ENCODE measurements around the gene IMMP2L.

IMMP2L gene

DNA sequence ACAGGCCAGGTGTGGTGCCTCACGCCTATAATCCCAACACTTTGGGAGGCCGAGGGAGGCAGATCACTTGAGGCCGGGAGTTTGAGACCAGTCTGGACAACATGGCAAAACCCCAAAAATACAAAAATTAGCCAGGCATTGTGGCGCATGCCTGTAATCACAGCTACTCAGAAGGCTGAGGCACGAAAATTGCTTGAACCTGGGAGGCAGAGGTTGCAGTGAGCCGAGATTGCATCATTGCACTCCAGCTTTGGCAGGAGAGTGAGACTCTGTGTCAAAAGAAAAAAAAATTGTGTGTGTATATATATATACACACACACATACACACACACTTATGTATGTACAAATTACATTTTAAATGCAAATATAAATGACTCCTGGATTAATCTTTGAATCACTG is 548.2 kb downstream of the IMMP2L start:
- no peak overlapping the region for H3K4me3 ChIP-seq (ENCODE audit: low read depth in 1 of 5, low read length in 5 of 5)
- no peaks in the 10 kb centered on the region for H3K36me3 ChIP-seq (ENCODE audit: control insufficient read depth in 5 of 5, insufficient read depth in 5 of 5, low read length in 5 of 5)
- no peak overlapping the region for H3K9ac ChIP-seq (ENCODE audit: low read length in 5 of 5)
- H3K27me3 ChIP-seq (ENCODE audit: control insufficient read depth in 5 of 5, insufficient read depth in 4 of 5, low read length in 5 of 5) = no peaks in the 10 kb centered on the region
- peaks cover 0 to 13% (median 5%) of the 10 kb centered on the region in 5 donors for H3K4me1 ChIP-seq (ENCODE audit: control insufficient read depth in 5 of 5, insufficient read depth in 5 of 5, low read length in 5 of 5)
- H3K9me3 ChIP-seq (ENCODE audit: control insufficient read depth in 5 of 5, low read length in 5 of 5) = no peaks in the 10 kb centered on the region
- H3K27ac ChIP-seq (ENCODE audit: low read depth, low read length) = no peak overlapping the region

DNA sequence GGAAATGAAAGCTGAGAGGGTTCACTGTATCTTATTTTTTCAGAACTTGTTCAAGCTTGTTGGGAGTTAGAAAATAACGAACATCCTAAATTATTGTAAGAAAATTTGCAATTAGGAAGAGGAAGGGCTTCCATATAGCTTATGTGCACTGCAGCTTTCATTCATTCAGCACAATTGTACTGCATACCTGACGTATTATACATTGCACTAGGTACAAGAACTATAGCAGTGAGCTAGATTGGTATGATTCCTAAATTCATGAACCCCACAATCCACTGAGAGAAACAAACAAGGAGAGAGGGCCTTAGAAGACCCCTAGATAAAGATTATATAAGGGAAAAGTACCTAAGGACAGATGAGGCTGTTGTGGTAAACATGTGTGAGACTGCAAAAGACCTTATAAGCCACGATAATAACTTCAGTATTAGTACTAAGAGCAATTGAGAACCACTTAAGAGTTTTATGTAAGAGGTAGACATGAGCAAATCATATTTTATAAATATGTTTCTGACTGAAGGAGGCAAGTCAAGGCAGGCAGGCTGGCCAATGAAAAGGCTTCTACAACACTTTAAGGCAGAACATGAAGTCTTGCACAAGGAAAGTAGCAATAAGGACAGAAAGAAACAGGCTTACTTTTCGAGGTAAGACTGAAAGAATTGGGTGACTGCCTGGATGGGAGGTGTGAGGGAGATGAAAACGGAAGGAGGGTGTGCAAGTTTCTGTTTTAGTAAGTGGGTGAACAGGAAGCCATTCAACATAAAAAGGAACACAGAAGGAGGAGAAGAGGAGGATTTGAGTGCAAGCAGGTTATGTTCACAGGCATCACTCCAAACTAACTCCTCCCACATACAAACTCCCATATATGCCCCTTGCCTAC is 549.3 kb downstream of the IMMP2L start:
- H3K36me3 ChIP-seq (ENCODE audit: control insufficient read depth in 5 of 5, insufficient read depth in 5 of 5, low read length in 5 of 5) = no peaks in the 10 kb centered on the region
- H3K27me3 ChIP-seq (ENCODE audit: control insufficient read depth in 5 of 5, insufficient read depth in 4 of 5, low read length in 5 of 5) = no peaks in the 10 kb centered on the region
- H3K4me1 ChIP-seq (ENCODE audit: control insufficient read depth in 5 of 5, insufficient read depth in 5 of 5, low read length in 5 of 5) = peaks cover 0 to 9% (median 3%) of the 10 kb centered on the region in 5 donors
- no peak overlapping the region for H3K27ac ChIP-seq (ENCODE audit: low read depth, low read length)
- H3K9ac ChIP-seq (ENCODE audit: low read length in 5 of 5) = no peak overlapping the region
- no peaks in the 10 kb centered on the region for H3K9me3 ChIP-seq (ENCODE audit: control insufficient read depth in 5 of 5, low read length in 5 of 5)
- no peak overlapping the region for H3K4me3 ChIP-seq (ENCODE audit: low read depth in 1 of 5, low read length in 5 of 5)

DNA sequence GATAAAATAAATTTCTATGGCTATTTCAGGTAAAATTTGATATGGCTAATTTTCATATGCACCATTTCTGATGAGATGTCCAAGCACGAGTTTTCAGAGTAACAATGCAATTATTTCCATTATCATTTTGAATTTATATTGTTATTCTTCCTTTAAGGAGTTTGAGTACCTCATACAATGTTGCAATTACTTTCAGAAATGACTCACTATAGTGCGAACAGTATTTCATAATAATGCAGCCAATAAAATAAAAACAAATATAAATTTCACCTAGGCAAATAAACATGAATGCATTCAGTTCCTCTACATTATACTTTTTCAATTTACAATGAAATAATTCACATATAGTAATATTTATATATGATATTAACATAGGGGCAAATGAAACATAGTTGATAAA is 550.1 kb downstream of the IMMP2L start:
- no peaks in the 10 kb centered on the region for H3K36me3 ChIP-seq (ENCODE audit: control insufficient read depth in 5 of 5, insufficient read depth in 5 of 5, low read length in 5 of 5)
- no peaks in the 10 kb centered on the region for H3K27me3 ChIP-seq (ENCODE audit: control insufficient read depth in 5 of 5, insufficient read depth in 4 of 5, low read length in 5 of 5)
- H3K27ac ChIP-seq (ENCODE audit: low read depth, low read length) = no peak overlapping the region
- H3K9me3 ChIP-seq (ENCODE audit: control insufficient read depth in 5 of 5, low read length in 5 of 5) = no peaks in the 10 kb centered on the region
- no peak overlapping the region for H3K9ac ChIP-seq (ENCODE audit: low read length in 5 of 5)
- peaks cover 0 to 9% (median 3%) of the 10 kb centered on the region in 5 donors for H3K4me1 ChIP-seq (ENCODE audit: control insufficient read depth in 5 of 5, insufficient read depth in 5 of 5, low read length in 5 of 5)
- H3K4me3 ChIP-seq (ENCODE audit: low read depth in 1 of 5, low read length in 5 of 5) = no peak overlapping the region

DNA sequence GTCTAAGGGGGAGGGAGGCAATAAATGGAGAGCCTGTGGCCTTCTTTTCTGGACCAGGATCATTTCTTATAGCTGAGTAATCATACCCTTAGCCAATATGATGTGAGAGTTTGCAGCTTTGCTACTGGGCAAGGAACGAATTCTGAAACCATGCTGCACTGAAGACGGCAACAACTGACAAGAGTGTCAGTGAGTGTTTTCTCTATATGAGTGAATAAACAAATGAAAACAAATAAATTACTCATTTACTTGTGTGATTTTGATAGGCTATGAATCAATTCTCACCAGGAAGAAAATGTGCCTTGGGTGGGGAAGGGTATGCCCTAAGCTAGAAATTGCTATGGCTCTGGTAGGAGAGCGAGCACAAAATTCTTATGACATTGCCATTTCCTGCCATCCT is 550.8 kb downstream of the IMMP2L start:
- Histone ChIP-seq H3K27ac (ENCODE audit: low read depth, low read length) (no peak overlapping the region), H3K27me3 (ENCODE audit: control insufficient read depth in 5 of 5, insufficient read depth in 4 of 5, low read length in 5 of 5) (no peaks in the 10 kb centered on the region), H3K9ac (ENCODE audit: low read length in 5 of 5) (no peak overlapping the region), H3K4me1 (ENCODE audit: control insufficient read depth in 5 of 5, insufficient read depth in 5 of 5, low read length in 5 of 5) (peaks cover 0 to 9% (median 3%) of the 10 kb centered on the region in 5 donors), H3K4me3 (ENCODE audit: low read depth in 1 of 5, low read length in 5 of 5) (no peak overlapping the region), H3K36me3 (ENCODE audit: control insufficient read depth in 5 of 5, insufficient read depth in 5 of 5, low read length in 5 of 5) (no peaks in the 10 kb centered on the region), H3K9me3 (ENCODE audit: control insufficient read depth in 5 of 5, low read length in 5 of 5) (no peaks in the 10 kb centered on the region)

DNA sequence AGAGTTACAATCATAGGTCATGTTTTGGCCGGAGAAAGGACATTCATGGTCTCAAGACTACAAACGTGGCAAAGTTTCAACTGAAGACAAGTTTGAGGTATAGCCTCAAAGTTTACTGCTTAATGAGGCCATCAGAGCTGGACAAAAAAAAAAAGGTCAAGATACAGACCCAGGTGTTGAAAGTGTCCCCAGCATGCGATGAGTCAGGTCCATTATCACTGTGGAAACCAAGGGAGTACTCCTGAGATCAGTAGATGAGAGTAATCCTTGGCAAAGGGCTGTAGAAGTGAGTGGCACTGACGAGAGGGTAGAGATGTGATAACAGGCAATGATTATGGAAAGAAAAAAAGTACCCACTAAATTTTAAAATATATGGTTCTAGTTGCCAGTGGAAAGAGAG is 551.5 kb downstream of the IMMP2L start:
- Histone ChIP-seq H3K9me3 (ENCODE audit: control insufficient read depth in 5 of 5, low read length in 5 of 5) (no peaks in the 10 kb centered on the region), H3K27ac (ENCODE audit: low read depth, low read length) (no peak overlapping the region), H3K4me3 (ENCODE audit: low read depth in 1 of 5, low read length in 5 of 5) (no peak overlapping the region), H3K9ac (ENCODE audit: low read length in 5 of 5) (no peak overlapping the region), H3K27me3 (ENCODE audit: control insufficient read depth in 5 of 5, insufficient read depth in 4 of 5, low read length in 5 of 5) (no peaks in the 10 kb centered on the region), H3K36me3 (ENCODE audit: control insufficient read depth in 5 of 5, insufficient read depth in 5 of 5, low read length in 5 of 5) (no peaks in the 10 kb centered on the region), H3K4me1 (ENCODE audit: control insufficient read depth in 5 of 5, insufficient read depth in 5 of 5, low read length in 5 of 5) (peaks cover 0 to 9% (median 3%) of the 10 kb centered on the region in 5 donors)

DNA sequence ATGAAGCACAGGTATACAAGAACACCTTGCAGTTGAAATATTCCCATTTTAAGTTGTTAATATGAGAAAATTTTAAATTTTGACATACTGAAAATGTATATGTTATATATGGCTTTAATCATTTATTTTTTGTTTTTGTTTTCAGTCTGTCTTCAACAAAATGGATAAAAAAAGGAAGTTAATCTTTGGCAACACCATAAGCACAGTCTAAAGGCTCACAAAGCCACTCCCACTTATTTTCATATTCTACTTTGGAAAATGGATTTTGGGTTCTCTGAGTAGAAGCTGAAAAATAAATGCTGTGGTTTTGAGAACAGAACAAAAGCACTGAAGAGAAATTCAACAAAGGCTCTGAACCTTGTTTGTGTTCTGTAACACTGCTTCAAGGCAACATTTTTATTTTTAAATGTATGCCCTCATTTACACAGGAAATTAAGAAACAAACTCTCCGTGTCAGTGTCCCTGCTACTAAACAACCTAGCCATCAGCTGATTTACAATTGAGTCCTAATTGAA is 552.7 kb downstream of the IMMP2L start:
- H3K27me3 ChIP-seq (ENCODE audit: control insufficient read depth in 5 of 5, insufficient read depth in 4 of 5, low read length in 5 of 5) = no peaks in the 10 kb centered on the region
- no peak overlapping the region for H3K9ac ChIP-seq (ENCODE audit: low read length in 5 of 5)
- H3K4me1 ChIP-seq (ENCODE audit: control insufficient read depth in 5 of 5, insufficient read depth in 5 of 5, low read length in 5 of 5) = peaks cover 0 to 9% (median 3%) of the 10 kb centered on the region in 5 donors
- no peak overlapping the region for H3K27ac ChIP-seq (ENCODE audit: low read depth, low read length)
- H3K36me3 ChIP-seq (ENCODE audit: control insufficient read depth in 5 of 5, insufficient read depth in 5 of 5, low read length in 5 of 5) = no peaks in the 10 kb centered on the region
- no peak overlapping the region for H3K4me3 ChIP-seq (ENCODE audit: low read depth in 1 of 5, low read length in 5 of 5)
- no peaks in the 10 kb centered on the region for H3K9me3 ChIP-seq (ENCODE audit: control insufficient read depth in 5 of 5, low read length in 5 of 5)

DNA sequence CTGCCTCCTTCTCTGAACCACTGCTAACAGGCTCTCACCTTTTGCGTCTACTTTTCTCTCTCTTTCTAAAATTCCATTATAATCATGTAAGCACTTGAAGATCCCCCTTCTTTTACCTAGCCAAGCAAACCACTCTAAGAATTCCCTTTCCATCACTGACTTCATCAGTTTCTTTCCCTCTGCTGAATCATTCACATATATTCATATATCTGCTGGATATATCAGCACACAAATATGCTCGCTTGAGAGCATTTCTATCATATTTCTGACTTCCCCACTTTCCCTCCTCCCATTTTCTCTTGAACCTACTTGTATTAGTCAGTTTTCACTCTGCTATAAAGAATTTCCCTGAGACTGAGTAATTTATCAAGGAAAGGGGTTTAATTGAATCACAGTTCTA is 555.6 kb downstream of the IMMP2L start:
- Histone ChIP-seq H3K4me3 (ENCODE audit: low read depth in 1 of 5, low read length in 5 of 5) (no peak overlapping the region), H3K36me3 (ENCODE audit: control insufficient read depth in 5 of 5, insufficient read depth in 5 of 5, low read length in 5 of 5) (no peaks in the 10 kb centered on the region), H3K27ac (ENCODE audit: low read depth, low read length) (no peak overlapping the region), H3K9ac (ENCODE audit: low read length in 5 of 5) (no peak overlapping the region), H3K4me1 (ENCODE audit: control insufficient read depth in 5 of 5, insufficient read depth in 5 of 5, low read length in 5 of 5) (no peaks in the 10 kb centered on the region), H3K27me3 (ENCODE audit: control insufficient read depth in 5 of 5, insufficient read depth in 4 of 5, low read length in 5 of 5) (no peaks in the 10 kb centered on the region), H3K9me3 (ENCODE audit: control insufficient read depth in 5 of 5, low read length in 5 of 5) (no peaks in the 10 kb centered on the region)

DNA sequence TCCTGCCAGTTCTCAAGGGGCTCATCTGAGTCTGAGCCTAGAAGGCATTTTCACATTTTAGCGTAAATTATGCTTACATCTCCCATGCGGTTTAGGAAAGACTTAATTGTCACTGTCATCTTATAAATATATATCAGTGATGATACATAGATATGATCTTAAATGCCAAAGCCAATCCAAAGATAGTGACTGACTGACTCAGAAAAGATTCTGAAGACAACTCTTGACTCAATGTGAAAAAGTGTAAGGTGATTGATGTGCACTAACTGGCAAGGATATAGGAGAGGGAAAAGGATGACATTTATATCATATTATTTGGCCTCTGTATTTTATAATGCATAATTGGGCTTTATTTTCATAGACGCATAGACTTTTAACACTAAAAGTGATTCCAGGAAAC is 556.3 kb downstream of the IMMP2L start:
- H3K27ac ChIP-seq (ENCODE audit: low read depth, low read length) = no peak overlapping the region
- H3K4me3 ChIP-seq (ENCODE audit: low read depth in 1 of 5, low read length in 5 of 5) = no peak overlapping the region
- H3K9me3 ChIP-seq (ENCODE audit: control insufficient read depth in 5 of 5, low read length in 5 of 5) = no peaks in the 10 kb centered on the region
- H3K9ac ChIP-seq (ENCODE audit: low read length in 5 of 5) = no peak overlapping the region
- no peaks in the 10 kb centered on the region for H3K27me3 ChIP-seq (ENCODE audit: control insufficient read depth in 5 of 5, insufficient read depth in 4 of 5, low read length in 5 of 5)
- no peaks in the 10 kb centered on the region for H3K4me1 ChIP-seq (ENCODE audit: control insufficient read depth in 5 of 5, insufficient read depth in 5 of 5, low read length in 5 of 5)
- H3K36me3 ChIP-seq (ENCODE audit: control insufficient read depth in 5 of 5, insufficient read depth in 5 of 5, low read length in 5 of 5) = no peaks in the 10 kb centered on the region

DNA sequence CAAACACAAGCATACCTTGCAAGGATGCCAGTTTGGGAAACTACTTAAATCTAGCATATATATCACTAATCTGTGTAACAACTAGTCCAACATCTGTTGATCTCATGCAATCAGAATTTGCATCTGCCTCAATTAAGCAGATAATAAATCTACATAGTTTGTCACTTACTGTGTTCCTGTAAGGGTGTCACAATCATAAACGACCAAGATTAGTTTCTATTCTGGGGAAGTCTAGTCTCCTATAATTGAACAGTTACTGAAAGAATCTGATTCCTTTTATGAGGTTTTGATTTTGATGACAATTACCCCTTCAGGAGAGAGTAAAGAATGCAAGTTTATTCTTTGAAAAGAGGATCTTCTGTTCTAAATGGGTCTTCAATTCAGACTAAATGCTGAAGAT is 556.8 kb downstream of the IMMP2L start:
- Histone ChIP-seq H3K4me1 (ENCODE audit: control insufficient read depth in 5 of 5, insufficient read depth in 5 of 5, low read length in 5 of 5) (no peaks in the 10 kb centered on the region), H3K9me3 (ENCODE audit: control insufficient read depth in 5 of 5, low read length in 5 of 5) (no peaks in the 10 kb centered on the region), H3K27ac (ENCODE audit: low read depth, low read length) (no peak overlapping the region), H3K36me3 (ENCODE audit: control insufficient read depth in 5 of 5, insufficient read depth in 5 of 5, low read length in 5 of 5) (no peaks in the 10 kb centered on the region), H3K4me3 (ENCODE audit: low read depth in 1 of 5, low read length in 5 of 5) (no peak overlapping the region), H3K27me3 (ENCODE audit: control insufficient read depth in 5 of 5, insufficient read depth in 4 of 5, low read length in 5 of 5) (no peaks in the 10 kb centered on the region), H3K9ac (ENCODE audit: low read length in 5 of 5) (no peak overlapping the region)

DNA sequence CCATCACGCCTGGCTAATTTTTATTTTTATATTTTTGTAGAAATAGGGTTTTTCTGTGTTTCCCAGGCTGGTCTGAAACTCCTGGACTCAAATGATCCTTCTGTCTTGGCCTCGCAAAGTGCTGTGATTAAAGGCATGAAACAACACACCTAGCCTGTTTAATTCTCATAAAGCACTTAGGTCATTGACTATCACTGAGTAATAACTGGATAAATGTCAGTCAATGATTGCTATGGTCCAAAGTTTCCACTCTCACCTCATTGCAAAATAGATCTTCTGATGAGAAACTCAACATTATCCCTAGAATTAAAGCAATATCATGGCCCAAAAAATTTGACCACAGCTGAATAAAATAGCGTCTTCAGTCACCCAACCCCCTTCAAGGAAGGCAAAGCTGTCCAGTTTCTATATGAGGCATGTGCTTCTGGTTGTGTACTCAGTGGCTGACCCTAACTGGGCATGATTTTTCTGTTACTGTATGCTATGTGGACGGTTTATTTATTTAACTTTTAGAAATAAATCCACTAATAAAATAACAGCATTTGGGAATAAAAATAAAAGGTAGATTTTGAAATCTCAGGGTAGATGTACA is 557.9 kb downstream of the IMMP2L start:
- Histone ChIP-seq H3K4me1 (ENCODE audit: control insufficient read depth in 5 of 5, insufficient read depth in 5 of 5, low read length in 5 of 5) (no peaks in the 10 kb centered on the region), H3K36me3 (ENCODE audit: control insufficient read depth in 5 of 5, insufficient read depth in 5 of 5, low read length in 5 of 5) (no peaks in the 10 kb centered on the region), H3K27ac (ENCODE audit: low read depth, low read length) (no peak overlapping the region)

More for the DNA sequence above, 557.9 kb downstream of the IMMP2L start:
- Histone ChIP-seq H3K27me3 (ENCODE audit: control insufficient read depth in 5 of 5, insufficient read depth in 4 of 5, low read length in 5 of 5) (no peaks in the 10 kb centered on the region), H3K4me3 (ENCODE audit: low read depth in 1 of 5, low read length in 5 of 5) (no peak overlapping the region), H3K9me3 (ENCODE audit: control insufficient read depth in 5 of 5, low read length in 5 of 5) (no peaks in the 10 kb centered on the region), H3K9ac (ENCODE audit: low read length in 5 of 5) (no peak overlapping the region)
